Activated naive CD4-positive, alpha-beta T cell treated with anti-CD3 and anti-CD28 coated beads, Interleukin-2, amount 50 U/mL, for 24 hours (primary cell): Measurements from ENCODE around the gene TNRC6C.
"Not testable (repeated sequence)": the region's sequence is repeated elsewhere in the genome, so short reads cannot be mapped to it uniquely, and the experiment has no call there.

Source experiments
- H3K27ac Mint-ChIP-seq: one replicate; pipeline ENCODE4 v1.8.0; 2021; ENCODE audit warnings: mild to moderate bottlenecking, mixed read lengths
- H3K27me3 Mint-ChIP-seq: one replicate; pipeline ENCODE4 v1.8.0; 2021; ENCODE audit warnings: mixed read lengths
- H3K36me3 Mint-ChIP-seq: one replicate; pipeline ENCODE4 v1.8.0; 2021; ENCODE audit warnings: mixed read lengths
- H3K4me1 Mint-ChIP-seq: one replicate; pipeline ENCODE4 v1.8.0; 2021; ENCODE audit warnings: mixed read lengths
- H3K4me3 Mint-ChIP-seq: one replicate; pipeline ENCODE4 v1.8.0; 2021; ENCODE audit warnings: mild to moderate bottlenecking, mixed read lengths
- H3K9me3 Mint-ChIP-seq: one replicate; pipeline ENCODE4 v1.8.0; 2021; ENCODE audit warnings: mixed read lengths

TNRC6C gene

DNA sequence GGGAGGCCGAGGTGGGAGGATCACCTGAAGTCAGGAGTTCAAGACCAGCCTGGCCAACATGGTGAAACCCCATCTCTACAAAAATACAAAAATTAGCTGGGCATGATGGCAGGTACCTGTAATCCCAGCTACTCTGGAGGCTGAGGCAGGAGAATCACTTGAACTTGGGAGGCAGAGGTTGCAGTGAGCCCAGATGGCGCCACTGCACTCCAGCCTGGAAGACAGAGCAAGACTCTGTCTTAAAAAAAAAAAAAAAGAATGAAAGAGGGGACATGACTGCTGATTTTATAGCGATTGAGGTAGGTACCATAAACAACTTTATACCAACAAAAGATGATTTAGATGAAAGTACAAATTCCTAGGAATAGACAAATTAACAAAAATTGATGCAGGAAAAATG, 13.8 kb downstream of the TNRC6C start:
- not testable (repeated sequence) for H3K27ac Mint-ChIP-seq, H3K36me3 Mint-ChIP-seq, H3K4me3 Mint-ChIP-seq, H3K27me3 Mint-ChIP-seq, H3K9me3 Mint-ChIP-seq
- H3K4me1 Mint-ChIP-seq, result peaks cover 85% of the 10 kb centered on the region

DNA sequence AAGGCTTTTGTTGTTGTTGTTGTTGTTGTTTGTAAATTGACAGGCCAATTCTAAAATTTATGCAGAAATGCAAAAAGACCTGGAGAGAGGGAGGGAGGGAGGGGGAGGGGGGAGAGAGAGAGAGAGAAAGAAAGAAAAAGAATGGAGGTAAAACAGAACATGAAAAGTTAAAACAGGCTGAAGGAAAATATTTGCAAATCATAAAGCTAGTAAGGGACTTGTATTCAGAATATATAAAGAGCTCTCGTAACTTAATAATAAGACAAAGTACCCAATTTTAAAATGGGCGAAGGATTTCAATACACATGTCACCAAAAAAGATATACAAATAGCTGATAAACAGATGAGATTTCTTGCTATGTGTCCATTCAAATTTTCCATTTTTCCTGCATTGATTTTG, 15.4 kb downstream of the TNRC6C start:
- Mint-ChIP-seq H3K27me3 (no peaks in the 10 kb centered on the region), H3K4me1 (peaks cover 84% of the 10 kb centered on the region), H3K27ac (peak overlapping the region; percentile 64), H3K9me3 (no peaks in the 10 kb centered on the region), H3K36me3 (peaks cover 3% of the 10 kb centered on the region), H3K4me3 (no peak overlapping the region)

DNA sequence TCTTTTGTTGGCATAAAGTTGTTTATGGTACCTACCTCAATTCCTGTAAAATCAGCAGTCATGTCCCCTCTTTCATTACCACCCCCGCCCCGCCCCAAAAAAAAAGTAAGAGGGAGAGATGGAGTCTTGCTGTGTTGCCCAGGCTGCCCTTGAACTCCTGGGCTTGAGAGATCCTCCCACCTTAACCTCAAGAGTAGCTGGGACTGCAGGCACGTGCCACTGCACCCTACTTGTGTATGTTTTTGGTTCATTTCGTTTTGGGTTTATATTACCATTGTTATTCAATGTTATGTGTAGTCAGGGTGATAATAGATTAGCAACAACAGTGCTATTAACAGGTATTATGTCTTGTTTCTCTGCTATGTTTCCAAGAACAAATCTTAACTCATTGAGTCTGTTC, 15.9 kb downstream of the TNRC6C start:
- Mint-ChIP-seq H3K36me3 (peaks cover 3% of the 10 kb centered on the region), H3K9me3 (no peaks in the 10 kb centered on the region), H3K27ac (peak overlapping the region; percentile 64), H3K4me1 (peaks cover 85% of the 10 kb centered on the region), H3K27me3 (no peaks in the 10 kb centered on the region), H3K4me3 (no peak overlapping the region)

DNA sequence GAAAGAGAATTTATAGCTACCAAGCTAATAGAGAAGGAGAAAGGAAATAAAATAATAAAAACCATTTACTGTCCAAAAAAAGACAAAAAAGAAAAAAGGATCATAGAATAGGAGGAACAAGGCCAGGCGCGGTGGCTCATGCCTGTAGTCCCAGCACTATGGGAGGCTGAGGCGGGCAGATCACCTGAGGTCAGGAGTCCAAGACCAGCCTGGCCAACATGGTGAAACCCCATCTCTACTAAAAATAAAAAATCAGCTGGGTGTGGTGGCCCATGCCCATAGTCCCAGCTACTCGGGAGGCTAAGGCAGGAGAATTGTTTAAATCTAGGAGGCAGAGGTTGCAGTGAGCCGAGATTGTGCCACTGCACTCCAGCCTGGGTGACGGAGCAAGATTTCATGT, 23.9 kb downstream of the TNRC6C start:
- H3K4me3 Mint-ChIP-seq, H3K9me3 Mint-ChIP-seq, H3K27me3 Mint-ChIP-seq: not testable (repeated sequence)
- Mint-ChIP-seq H3K27ac (peak overlapping the region; percentile 13), H3K36me3 (peaks cover 12% of the 10 kb centered on the region), H3K4me1 (peaks cover 61% of the 10 kb centered on the region)

DNA sequence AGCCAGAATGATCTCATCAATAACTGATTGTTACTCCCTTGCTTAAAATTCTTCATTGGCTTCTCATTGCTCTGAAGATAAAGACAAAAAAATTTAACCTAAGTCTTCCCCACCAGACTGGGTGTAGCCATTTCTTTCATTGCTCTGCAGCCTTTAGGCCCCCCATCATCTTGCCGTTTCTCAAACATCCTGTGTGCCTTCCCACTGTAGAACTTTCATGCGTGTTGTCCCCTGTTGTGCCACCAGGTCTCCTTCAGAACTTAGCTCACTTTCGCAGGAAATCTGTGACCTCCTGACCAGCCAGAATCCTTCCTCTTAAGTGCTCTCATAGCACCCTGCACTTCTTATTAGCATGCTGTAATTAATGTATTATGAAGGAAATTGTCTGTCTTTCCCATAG, 31.8 kb downstream of the TNRC6C start:
- H3K4me3 Mint-ChIP-seq, result no peak overlapping the region
- peaks cover 8% of the 10 kb centered on the region for H3K36me3 Mint-ChIP-seq
- peak overlapping the region; percentile 56 for H3K27ac Mint-ChIP-seq
- H3K9me3 Mint-ChIP-seq, result no peaks in the 10 kb centered on the region
- no peaks in the 10 kb centered on the region for H3K27me3 Mint-ChIP-seq
- peaks cover 67% of the 10 kb centered on the region for H3K4me1 Mint-ChIP-seq

DNA sequence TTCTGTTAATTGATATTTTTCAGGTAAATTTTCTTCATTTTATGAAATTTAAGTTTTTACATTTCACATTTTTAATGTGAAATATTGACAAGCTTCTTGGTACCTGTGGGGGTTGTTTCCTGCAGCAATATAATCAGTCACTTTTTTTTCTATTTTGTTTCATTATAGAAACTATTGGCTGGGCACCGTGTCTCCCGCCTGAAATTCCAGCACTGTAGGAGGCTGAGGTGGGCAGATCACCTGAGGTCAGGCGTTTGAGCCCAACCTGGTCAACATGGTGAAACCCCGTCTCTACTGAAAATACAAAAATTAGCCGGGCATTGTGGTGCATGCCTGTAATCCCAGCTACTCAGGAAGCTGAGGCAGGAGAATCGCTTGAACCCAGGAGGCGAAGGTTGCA, 35.2 kb downstream of the TNRC6C start:
- not testable (repeated sequence) for H3K4me3 Mint-ChIP-seq, H3K9me3 Mint-ChIP-seq, H3K27ac Mint-ChIP-seq, H3K27me3 Mint-ChIP-seq
- Mint-ChIP-seq H3K36me3 (peaks cover 12% of the 10 kb centered on the region), H3K4me1 (peaks cover 77% of the 10 kb centered on the region)

DNA sequence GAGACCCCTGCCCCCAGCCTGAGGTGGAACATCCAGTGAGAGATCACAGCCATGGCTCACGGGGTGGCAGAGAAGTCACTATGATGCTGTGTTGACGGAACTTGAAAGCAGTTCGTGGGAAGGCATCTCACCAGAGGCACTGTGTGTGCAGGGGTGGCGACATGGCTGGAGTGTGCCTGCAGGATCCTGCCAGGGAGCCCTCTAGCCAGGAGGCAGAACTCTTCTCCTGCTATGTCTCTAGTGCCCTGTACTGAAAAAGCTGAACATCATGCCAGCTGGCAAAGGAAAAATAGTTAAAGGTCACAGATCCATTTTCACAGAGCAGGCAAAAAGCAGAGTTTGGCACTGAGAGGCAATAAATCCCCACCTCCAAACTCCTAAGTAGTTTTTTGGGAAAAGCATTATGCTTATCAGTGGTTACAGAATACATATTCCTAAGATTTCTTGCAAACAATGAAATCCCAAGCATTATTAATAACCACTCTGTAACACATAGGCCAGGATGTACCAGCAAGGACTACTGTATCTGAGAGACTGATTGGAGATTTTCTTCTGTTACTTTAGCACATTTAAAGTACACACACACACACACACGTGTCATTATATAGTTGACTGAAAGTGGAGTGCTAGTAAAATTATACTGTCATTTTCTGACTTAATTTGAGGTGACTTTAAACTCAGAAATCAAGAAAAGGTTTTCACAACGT, 36.8 kb downstream of the TNRC6C start:
- H3K27ac Mint-ChIP-seq, result peak overlapping the region; percentile 85
- peaks cover 77% of the 10 kb centered on the region for H3K4me1 Mint-ChIP-seq
- peaks cover 7% of the 10 kb centered on the region for H3K36me3 Mint-ChIP-seq
- H3K4me3 Mint-ChIP-seq, result peak overlapping the region; percentile 51
- H3K27me3 Mint-ChIP-seq, result no peaks in the 10 kb centered on the region
- H3K9me3 Mint-ChIP-seq, result no peaks in the 10 kb centered on the region

DNA sequence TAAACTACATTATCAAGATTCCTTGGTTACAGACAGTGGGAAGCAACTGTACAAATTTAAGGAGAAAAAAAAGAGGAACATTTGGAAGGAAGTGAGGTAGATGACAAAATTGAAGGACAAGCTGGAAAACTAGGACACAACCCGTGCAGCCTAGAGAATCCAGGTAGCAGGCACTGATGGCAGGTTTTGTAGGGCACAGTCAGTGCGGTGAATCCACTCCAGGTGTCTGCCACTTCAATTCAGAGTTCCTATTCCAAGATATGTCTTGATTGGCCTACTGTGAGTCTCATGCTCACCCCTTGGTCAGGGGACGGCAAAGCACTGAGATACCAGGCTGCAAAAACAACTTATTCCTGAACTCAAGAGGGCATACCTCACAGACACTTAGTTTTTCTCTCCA, 37.8 kb downstream of the TNRC6C start:
- H3K27ac Mint-ChIP-seq, result peak overlapping the region; percentile 64
- no peak overlapping the region for H3K4me3 Mint-ChIP-seq
- H3K36me3 Mint-ChIP-seq, result peaks cover 6% of the 10 kb centered on the region
- H3K9me3 Mint-ChIP-seq, result no peaks in the 10 kb centered on the region
- peaks cover 78% of the 10 kb centered on the region for H3K4me1 Mint-ChIP-seq
- no peaks in the 10 kb centered on the region for H3K27me3 Mint-ChIP-seq

DNA sequence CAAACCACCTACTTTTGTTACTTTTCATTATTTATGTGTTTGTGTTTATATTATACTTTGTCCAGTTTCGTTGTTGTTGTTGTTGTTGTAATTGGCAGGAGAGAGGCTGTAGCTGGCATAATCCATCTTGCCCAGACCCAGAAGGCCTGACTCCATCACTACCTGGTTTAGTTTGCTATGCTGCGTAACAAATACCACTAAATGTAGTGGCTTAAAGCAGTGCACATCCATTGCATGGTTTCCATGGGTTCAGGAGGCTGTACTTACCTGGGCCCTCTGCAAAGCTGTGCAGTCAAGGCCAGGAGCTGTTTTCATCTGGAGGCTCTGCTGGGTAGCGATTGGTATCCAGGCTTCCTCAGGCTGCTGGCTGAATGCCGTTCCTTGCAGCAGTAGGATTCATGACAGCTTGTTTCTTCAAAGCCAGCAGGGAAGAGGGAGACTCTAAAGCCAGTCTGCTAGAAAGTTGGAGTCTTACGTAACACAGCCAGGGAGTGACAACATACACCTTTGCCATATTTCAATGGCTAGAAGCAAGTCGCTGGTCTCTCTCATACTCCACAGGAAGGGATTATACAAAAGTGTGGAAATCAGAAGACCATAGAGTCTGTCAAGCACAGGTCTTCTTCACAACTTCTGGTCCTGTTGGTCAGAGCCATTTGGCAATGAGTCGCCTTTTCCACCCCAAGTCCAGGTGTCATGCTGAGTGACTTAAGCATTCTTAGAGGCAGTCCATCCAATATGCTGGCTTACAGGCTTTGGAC, 41.1 kb downstream of the TNRC6C start:
- Mint-ChIP-seq H3K27ac (no peak overlapping the region), H3K4me3 (no peak overlapping the region), H3K36me3 (peaks cover 3% of the 10 kb centered on the region), H3K4me1 (peaks cover 89% of the 10 kb centered on the region), H3K27me3 (no peaks in the 10 kb centered on the region), H3K9me3 (no peaks in the 10 kb centered on the region)

DNA sequence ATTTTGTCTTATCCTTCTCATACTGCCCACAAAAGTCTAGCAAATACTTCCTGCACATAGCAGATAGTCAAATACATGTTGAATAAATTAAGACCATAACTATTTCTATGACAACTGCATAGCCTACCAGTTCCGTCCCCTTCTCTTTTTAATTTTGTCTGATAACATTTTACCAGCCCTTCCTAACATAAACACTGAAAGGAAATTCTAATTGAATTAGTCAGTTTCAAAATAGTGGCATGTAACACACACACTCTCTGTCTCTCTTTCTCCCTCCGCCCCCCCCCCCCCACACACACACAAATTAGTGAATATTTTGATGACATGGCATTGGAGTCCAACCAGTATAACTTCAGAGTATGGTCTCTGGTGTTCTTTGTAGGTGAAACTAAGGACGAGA, 41.8 kb downstream of the TNRC6C start:
- peaks cover 87% of the 10 kb centered on the region for H3K4me1 Mint-ChIP-seq
- peak overlapping the region; percentile 11 for H3K4me3 Mint-ChIP-seq
- H3K27ac Mint-ChIP-seq, result peak overlapping the region; percentile 32
- peaks cover 3% of the 10 kb centered on the region for H3K36me3 Mint-ChIP-seq
- no peaks in the 10 kb centered on the region for H3K9me3 Mint-ChIP-seq
- H3K27me3 Mint-ChIP-seq, result no peaks in the 10 kb centered on the region

DNA sequence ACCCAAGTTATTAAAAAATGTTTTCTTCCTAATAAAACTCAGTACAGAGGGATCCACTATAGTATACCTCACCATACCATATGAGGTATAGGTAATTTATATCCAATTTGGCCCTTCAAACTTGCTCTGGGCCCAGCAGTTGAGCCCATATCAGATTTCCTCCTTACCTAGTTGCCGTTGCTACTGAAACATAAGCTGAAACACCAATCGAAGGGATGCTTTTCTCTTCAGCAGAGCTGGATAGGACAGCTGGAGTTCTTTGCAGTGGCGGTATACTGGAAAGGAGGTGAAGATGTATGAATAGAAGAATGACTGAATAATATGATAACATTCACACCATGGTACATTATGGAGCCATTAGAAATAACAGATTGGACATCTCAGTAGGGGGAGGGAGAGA, 42.7 kb downstream of the TNRC6C start:
- no peak overlapping the region for H3K4me3 Mint-ChIP-seq
- H3K4me1 Mint-ChIP-seq, result peaks cover 87% of the 10 kb centered on the region
- H3K27me3 Mint-ChIP-seq, result no peaks in the 10 kb centered on the region
- H3K36me3 Mint-ChIP-seq, result peaks cover 3% of the 10 kb centered on the region
- peak overlapping the region; percentile 38 for H3K27ac Mint-ChIP-seq
- H3K9me3 Mint-ChIP-seq, result no peaks in the 10 kb centered on the region

DNA sequence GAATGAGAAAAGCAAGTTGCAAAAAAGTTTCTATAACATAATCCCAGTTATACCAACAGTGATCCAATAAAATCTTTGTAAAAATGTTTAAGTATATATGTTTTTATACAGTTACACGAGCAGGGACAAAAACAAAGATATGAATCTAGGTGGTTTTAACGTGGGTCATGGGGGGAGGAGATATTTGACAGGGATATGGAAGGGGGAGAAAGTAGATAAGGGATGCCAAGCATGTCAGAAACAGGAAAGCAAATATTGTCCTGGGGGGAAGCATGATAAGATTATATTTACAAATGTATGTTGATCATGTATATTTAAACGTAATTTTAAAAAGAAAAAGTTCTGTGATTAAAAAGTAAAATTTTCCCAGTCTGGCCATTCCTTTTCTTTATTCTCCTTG, 43.1 kb downstream of the TNRC6C start:
- H3K4me3 Mint-ChIP-seq, result no peak overlapping the region
- no peaks in the 10 kb centered on the region for H3K9me3 Mint-ChIP-seq
- H3K27ac Mint-ChIP-seq, result peak overlapping the region; percentile 38
- H3K27me3 Mint-ChIP-seq, result no peaks in the 10 kb centered on the region
- H3K4me1 Mint-ChIP-seq, result peaks cover 88% of the 10 kb centered on the region
- peaks cover 3% of the 10 kb centered on the region for H3K36me3 Mint-ChIP-seq

DNA sequence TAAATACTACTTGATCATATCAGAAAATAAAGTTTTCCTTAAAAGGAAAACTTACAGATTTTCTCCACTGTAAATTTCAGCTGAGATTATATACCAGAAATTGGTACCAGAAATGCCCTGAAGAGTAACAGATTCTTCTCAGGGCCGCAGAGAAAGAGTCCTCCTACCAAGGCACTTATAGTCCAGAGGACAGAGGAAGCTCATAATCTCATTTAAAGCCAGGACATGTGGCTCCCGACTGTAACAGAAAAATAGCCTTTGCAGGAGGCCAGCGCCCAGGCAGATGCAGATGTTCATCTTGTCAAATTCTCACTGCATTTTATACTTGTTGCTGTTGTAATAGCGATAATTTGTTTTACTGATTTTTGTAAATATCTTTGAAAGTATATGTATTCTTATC, 43.7 kb downstream of the TNRC6C start:
- Mint-ChIP-seq H3K36me3 (peaks cover 5% of the 10 kb centered on the region), H3K4me1 (peaks cover 85% of the 10 kb centered on the region)

DNA sequence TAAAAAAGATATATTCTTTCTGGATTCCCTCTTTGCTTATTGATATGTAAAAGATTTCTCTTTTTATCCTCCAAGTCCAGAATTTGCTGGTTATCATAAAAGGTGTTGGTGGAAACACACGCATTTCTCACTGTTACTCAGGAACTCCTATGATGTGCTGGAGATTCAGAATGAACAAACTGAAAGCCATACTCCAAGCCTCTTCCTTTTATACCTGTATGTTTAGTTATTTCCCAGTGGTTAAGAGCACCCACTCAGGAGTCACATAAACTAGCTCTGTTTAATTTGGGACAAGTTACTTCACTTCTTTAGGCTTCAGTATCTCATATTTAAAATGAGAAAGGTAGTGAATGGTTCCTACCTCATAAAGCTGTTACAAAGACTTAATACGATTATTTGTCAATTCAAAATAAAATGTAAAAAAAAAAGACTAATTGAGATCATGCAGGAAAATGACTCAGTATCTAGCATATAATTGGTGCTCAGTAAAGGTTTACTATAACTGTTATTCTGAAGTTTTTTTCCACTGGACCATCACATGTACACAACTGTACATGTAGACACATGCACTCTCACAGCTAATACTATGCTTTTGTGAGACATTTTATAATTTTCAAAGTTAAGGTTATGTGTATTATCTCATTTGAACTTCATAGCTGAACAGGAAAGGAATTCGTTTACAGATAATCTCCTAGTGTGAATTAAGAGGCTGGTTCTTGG, 47.1 kb downstream of the TNRC6C start:
- Mint-ChIP-seq H3K27me3 (no peaks in the 10 kb centered on the region), H3K4me3 (no peak overlapping the region), H3K36me3 (peaks cover 1% of the 10 kb centered on the region), H3K9me3 (no peaks in the 10 kb centered on the region), H3K4me1 (peaks cover 75% of the 10 kb centered on the region), H3K27ac (peak overlapping the region; percentile 27)

More for the DNA sequence above, 43.7 kb downstream of the TNRC6C start:
- H3K27me3 Mint-ChIP-seq, result no peaks in the 10 kb centered on the region
- no peak overlapping the region for H3K27ac Mint-ChIP-seq
- H3K4me3 Mint-ChIP-seq, result no peak overlapping the region
- H3K9me3 Mint-ChIP-seq, result no peaks in the 10 kb centered on the region

DNA sequence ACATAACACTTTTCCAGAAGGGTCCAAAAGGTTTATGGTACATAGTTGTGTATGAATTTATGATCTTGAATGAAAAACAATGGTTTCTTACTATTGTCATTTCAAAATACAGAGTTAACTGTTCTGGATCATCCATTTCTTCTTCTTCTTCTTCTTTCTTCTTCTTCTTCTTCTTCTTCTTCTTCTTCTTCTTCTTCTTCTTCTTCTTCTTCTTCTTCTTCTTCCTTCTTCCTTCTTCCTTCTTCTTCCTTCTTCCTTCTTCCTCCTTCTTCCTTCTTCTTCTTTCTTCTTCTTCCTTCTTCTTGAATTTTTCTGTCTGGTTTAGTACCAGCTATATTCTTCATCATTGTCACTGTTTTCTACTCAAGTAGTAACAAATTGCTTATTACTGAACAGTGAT, 47.8 kb downstream of the TNRC6C start:
- peak overlapping the region; percentile 19 for H3K27ac Mint-ChIP-seq
- H3K9me3 Mint-ChIP-seq, result no peaks in the 10 kb centered on the region
- H3K27me3 Mint-ChIP-seq, result no peaks in the 10 kb centered on the region
- H3K4me3 Mint-ChIP-seq, result no peak overlapping the region
- peaks cover 74% of the 10 kb centered on the region for H3K4me1 Mint-ChIP-seq
- H3K36me3 Mint-ChIP-seq, result peaks cover 1% of the 10 kb centered on the region

DNA sequence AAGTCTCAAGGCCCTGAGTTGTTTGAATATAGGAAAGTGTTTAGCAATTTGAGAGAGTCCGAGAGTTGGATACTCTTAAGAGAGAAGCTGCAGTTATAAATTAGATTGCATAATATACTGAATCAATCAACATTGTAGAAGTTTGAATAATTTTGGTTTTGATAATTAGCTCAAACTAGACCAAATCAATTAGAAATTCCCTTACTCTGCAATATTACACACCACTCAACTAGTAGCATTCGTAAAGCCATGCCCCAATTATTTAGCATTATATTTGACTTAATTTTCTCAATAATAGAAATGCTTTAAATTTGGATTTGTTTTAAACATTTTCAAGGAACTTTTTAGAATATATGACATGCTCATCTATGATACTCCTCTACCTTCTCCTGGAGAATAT, 49.1 kb downstream of the TNRC6C start:
- Mint-ChIP-seq H3K36me3 (peaks cover 1% of the 10 kb centered on the region), H3K4me1 (peaks cover 73% of the 10 kb centered on the region), H3K27ac (no peak overlapping the region), H3K4me3 (no peak overlapping the region), H3K27me3 (no peaks in the 10 kb centered on the region), H3K9me3 (no peaks in the 10 kb centered on the region)
